CD4-positive, alpha-beta T cell treated with Interleukin-17A for 4 hours (primary cell): ENCODE data around the gene NPR3.
"Not testable (repeated sequence)": the region's sequence is repeated elsewhere in the genome, so short reads cannot be mapped to it uniquely, and the experiment has no call there.

Experiments
- DNase-seq: peaks from one replicate; pipeline ENCODE4 v3.0.0-alpha.2; 2020; ENCODE audit warnings: mixed read lengths

Gene NPR3

DNA sequence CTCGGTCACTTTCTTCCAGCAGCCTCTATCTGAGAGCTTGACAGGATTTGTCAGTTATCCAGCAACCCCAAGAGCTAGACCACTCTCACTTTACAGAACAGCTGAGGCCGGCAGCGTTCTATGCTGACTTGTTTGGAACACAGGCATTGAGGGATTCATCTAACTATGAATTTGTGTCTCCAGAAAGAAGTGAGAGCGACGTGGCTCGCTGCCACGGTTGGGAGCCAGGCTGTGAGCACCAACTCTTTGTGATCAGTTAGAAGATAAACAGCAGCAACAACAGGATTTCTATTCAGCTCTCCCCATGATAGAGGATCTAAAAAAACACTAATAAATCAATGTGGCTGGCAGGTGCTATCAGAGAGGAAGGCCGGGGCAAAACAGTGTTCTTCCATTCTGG, 58.6 kb downstream of the NPR3 start:
- DNase-seq, result no peak

- DNase-seq, result no peak
Measured at GRCh38 chr5:32770444-32770843, 59.3 kb downstream of the NPR3 start.

- no peak for DNase-seq
Measured at GRCh38 chr5:32771037-32771436, 59.9 kb downstream of the NPR3 start.

DNA sequence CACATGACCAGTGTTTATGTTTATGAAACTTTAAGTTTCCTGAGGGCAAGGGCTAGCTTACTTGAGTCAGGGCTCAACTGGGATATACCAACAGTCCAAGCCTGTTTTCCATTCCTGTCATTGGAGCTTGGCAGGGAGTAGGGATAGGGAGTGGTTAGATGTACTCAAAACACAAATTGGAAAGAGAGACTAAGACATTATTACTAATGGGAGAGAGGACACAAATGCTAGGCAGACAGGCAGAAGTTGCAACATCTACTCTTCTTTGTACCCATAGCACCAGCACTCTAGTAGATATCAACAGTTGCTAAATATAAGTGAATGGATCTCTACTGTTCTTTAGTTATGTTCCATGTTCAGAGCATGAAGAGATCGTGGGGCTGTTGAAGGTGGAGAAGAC, 62.8 kb downstream of the NPR3 start:
- no peak for DNase-seq

DNA sequence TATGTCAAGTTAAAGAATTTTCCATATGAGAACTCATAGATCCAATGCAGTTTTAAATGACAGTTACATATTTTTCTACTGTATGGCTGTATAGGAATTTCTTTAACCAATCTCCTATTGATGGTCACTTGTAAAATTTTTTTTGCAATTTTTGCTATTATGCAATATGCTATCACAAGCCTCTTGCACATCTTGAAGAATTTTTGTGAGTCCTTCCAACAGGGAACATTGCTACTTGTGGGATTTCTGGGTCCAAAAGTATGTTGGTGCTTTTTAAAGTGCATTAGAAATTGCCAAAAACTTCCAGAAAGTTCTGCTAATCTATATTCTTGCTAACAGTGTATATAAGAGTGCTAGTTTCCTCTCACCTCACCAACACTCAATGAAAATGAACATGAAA, 65.1 kb downstream of the NPR3 start:
- DNase-seq, result no peak

DNA sequence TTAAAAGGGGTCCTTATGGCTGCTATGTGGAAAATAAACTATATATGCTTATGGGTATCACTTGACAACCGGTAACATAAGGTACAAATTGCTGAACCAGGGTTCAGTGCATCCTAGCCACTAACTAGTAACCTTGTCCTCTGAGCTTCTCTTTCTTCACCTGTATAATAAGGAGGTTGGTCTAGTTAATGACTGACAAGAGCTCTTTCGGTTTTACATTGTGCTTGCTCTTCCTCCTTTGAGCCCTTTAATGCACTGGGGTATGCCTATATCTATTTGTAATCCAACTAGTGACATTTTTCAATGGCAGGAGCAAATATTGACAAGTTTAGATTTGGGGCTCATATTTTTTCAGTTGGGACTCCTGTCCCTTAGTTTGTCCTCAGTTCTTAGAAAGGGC, 66.1 kb downstream of the NPR3 start:
- no peak for DNase-seq

DNA sequence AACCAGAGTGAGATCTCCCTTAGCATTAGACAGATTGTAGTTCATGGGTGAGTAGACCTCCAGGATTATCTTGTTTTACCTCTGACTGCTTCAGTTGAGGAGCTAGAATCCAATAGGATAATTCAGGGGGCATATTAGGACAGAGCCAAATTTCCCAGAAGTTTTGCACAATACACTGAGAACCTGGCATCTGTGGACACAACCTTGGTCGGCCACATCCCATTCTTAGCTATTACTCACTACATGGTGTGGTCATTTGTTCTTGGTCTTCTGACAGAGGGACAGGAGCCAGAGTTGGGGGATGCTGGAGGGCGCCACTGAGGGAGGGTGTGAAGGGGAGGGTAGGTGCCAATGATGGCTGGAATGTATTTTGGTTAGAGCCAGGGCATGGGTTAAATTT, 66.6 kb downstream of the NPR3 start:
- no peak for DNase-seq

GRCh38 chr5:32778403-32778802, 67.3 kb downstream of the NPR3 start:
- no peak for DNase-seq

GRCh38 chr5:32779754-32780415, 68.8 kb downstream of the NPR3 start:
- no peak for DNase-seq

- no peak for DNase-seq
Measured at GRCh38 chr5:32780508-32780919, 69.4 kb downstream of the NPR3 start.

DNA sequence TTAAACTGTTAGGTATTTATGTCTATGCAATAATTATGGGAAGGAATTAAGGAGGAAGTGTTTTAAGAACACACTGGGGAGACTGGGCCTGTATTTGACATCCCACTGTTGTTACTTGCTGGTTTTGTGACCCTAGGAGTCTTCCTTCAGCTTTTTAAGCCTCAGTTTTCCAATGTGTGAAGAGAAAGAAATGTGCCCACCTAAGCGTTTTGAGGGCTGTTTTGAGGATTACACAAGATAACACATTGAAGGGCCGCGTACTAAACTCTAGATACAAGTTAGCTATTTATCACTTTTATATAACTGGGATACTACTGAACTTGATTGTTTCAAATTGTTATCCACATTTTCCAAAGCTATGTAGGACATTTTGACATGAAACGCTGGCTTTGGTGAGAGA, 72.5 kb downstream of the NPR3 start:
- DNase-seq, result no peak

- no peak for DNase-seq
Measured at GRCh38 chr5:32785611-32786254, 74.6 kb downstream of the NPR3 start.

GRCh38 chr5:32786311-32786710, 75.2 kb downstream of the NPR3 start:
- DNase-seq, result no peak

DNA sequence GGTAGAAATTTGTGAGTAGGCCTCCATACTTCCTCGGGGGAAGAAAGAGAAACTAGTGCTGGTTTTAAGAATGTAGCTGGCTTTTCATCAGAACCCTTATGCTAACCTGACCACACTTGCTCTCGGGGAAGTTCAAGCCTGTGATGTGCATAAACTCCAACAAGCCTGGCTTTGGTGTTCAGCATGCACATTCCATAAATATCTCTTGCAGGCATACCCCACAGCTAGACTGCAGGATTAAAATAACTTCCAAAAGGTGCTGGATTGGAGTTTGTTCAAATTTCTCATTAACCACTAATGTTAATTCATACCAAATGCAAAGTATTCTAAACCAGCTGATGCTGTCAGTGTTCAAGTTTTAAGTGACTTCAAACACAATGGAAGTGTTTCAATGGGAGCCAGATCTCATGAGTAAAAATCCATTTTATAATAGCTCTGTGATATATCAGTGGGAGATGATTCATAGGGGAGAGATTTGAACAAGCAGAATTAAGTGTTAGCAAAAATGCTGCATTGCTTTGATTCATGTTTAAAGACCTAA, 79.4 kb downstream of the NPR3 start:
- DNase-seq, result no peak

- DNase-seq, result no peak
Measured at GRCh38 chr5:32791536-32792243, 80.6 kb downstream of the NPR3 start.

- no peak for DNase-seq
Measured at GRCh38 chr5:32794086-32794485, 83.0 kb downstream of the NPR3 start.

DNA sequence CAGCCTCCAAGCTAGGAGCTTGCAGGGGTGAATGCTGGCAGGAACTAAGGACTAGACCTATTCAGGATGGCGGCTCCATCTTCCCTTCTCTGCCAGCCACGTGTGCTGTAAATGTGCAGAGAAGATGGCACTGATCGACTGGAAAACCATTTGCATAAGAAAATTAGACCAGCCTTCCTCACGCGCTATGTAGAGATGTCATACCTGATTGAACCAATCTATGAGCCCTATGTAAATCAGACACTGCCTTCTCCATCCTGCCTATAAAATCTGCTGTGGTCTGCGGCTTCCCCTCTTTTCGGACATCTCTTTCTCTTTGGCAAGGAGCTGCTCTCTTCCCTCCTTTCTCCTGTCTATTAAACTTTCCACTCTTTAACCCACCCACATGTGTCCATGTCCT, 91.6 kb downstream of the NPR3 start:
- no peak for DNase-seq

- DNase-seq, result no peak
Measured at GRCh38 chr5:32803656-32804055, 92.5 kb downstream of the NPR3 start.

DNA sequence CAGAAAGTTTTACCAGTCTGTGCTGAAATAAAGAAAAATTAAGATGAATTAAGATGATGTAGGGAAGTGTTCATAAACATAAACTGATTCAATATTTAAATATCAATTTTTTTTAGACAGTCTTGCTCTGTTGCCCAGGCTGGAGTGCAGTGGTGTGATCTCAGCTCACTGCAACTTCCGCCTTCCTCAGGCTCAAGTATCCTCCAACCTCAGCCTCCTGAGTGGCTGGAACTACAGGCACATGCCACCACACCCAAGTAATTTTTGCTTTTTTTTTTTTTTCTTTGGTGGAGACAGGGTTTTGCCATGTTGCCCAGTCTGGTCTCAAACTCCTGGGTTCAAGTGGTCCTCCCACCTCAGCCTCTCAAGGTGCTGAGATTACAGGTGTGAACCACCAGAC, 94.3 kb downstream of the NPR3 start:
- DNase-seq, result not testable (repeated sequence)

DNA sequence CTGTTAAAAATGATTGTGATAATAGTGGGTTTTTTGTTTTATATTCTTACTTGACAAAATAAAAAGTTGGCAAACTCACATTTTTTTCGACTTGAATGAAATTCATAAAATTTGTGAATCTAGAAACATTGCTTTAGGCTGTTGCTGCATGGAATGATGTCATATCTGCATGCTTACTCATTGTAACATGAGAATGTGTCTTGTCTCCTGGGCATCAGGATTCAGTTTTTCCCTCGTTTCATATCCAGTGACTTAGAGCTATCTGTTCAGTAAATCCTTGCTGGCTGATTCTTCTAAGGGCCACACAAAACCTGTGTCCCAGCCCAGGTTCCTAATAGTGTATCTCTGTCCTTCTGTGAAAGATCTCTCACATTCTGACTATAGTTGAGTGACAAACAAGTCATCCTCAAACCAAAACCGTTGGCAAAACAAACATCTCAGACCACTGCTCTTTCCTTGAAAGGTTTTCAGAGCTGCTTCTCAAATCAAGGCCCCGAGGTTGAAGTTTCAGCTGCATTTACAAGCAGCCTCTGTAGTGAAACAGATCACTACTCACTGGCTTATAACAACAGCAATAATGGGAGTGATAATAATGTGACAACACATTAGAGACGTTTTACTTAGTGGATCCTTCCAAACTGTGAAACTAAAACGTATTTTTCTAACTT, 95.0 kb downstream of the NPR3 start:
- no peak for DNase-seq

DNA sequence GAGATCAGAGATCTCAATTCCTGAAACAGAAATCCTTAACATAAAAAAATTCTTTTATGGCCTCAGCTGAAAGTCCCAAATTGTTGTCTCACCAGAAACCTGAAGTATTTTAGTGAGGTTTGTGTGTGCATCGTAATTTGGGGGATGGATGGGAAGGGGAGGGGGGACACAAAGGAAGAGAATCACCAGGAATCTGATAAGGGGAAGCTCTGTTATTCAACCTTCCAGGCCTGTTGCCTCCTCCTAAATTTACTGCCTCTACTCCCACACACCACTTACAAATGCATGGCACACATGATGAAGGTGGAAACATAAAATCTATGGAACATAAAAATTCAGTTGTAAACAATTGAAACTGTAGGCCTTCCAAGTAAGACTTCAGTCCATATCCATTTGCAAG, 97.7 kb downstream of the NPR3 start:
- DNase-seq, result no peak

DNA sequence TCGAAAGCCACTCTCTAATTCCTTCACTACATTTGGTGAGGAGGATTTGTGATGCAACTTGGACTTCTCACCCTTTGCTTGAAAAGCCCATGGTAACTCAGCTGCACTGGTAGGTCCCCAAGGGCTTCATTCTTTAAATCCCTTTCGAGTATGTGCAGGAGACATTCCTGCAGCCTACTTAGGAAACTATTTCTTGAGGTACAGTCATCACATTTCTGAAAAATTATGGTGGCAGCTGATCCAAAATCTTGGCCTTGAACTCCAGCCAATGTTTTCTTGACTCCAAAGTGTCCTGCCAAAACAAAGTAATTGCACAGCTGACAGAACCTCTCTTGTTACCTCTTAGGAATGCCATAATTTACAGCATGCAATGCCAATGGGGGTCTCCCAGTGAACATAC, 99.7 kb downstream of the NPR3 start:
- no peak for DNase-seq

DNA sequence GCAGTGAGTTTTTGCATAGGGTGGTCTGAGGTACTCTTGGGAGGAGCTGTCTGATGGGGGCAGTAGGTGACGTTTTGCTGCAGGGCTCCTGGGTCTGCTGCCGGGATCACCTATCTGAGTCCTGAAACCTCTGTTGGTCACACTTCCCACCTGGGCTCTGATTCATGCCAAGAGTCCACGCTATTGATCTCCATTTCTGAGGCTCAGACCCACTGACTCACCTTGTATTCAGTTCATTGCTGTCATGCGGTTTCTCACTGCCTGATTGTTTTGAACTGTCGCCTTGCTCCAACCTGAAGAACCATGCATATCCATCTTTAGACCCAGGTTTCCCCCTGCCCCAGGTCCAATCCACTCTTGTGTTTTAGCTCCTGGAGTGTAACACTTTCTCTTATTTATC, 101.3 kb downstream of the NPR3 start:
- no peak for DNase-seq

GRCh38 chr5:32814141-32814540, 103.0 kb downstream of the NPR3 start:
- DNase-seq, result no peak
